Dedifferentiated amniotic fluid mesenchymal stem cell (primary cell): ENCODE results near the gene P2RY6.

Experiments used
- DNase-seq: peaks from one replicate; pipeline ENCODE4 v3.0.0-alpha.2; 2016; ENCODE audit errors: extremely low spot score

The P2RY6 gene

GRCh38 chr11:73316422-73316821 lies 44.3 kb downstream of the P2RY6 start:
- DNase-seq = no peak

GRCh38 chr11:73317373-73317772 lies 45.2 kb downstream of the P2RY6 start:
- no peak for DNase-seq

GRCh38 chr11:73317803-73318202 lies 45.7 kb downstream of the P2RY6 start:
- DNase-seq = no peak

- no peak for DNase-seq
Observed at GRCh38 chr11:73318501-73319011, 46.4 kb downstream of the P2RY6 start.

GRCh38 chr11:73320763-73321603 lies 48.8 kb downstream of the P2RY6 start:
- no peak for DNase-seq

GRCh38 chr11:73321604-73322381 lies 49.7 kb downstream of the P2RY6 start:
- DNase-seq = no peak

GRCh38 chr11:73322382-73323306 lies 50.5 kb downstream of the P2RY6 start:
- DNase-seq = no peak

GRCh38 chr11:73323464-73323863 lies 51.3 kb downstream of the P2RY6 start:
- DNase-seq = peak; percentile 60

- no peak for DNase-seq
Observed at GRCh38 chr11:73324116-73324515, 52.0 kb downstream of the P2RY6 start.

- no peak for DNase-seq
Observed at GRCh38 chr11:73324665-73325035, 52.5 kb downstream of the P2RY6 start.

GRCh38 chr11:73325036-73325981 lies 53.2 kb downstream of the P2RY6 start:
- DNase-seq = no peak

GRCh38 chr11:73326929-73327811 lies 55.0 kb downstream of the P2RY6 start:
- DNase-seq = no peak

GRCh38 chr11:73327812-73328364 lies 55.8 kb downstream of the P2RY6 start:
- no peak for DNase-seq

GRCh38 chr11:73330569-73331093 lies 58.5 kb downstream of the P2RY6 start:
- no peak for DNase-seq

- DNase-seq = no peak
Observed at GRCh38 chr11:73331138-73331916, 59.2 kb downstream of the P2RY6 start.

GRCh38 chr11:73333173-73333572 lies 61.0 kb downstream of the P2RY6 start:
- no peak for DNase-seq

GRCh38 chr11:73333640-73334383 lies 61.7 kb downstream of the P2RY6 start:
- DNase-seq = no peak
